Activated CD4-positive, alpha-beta T cell treated with anti-CD3 and anti-CD28 coated beads, Interleukin-10, Interleukin-2, amounts not matched to agents 100 ng/mL and 50 ng/mL, durations not matched to agents 16 hours and 8 hours (primary cell): ENCODE results near the gene FBXO9.

Experiments used
- DNase-seq: peaks from one replicate; pipeline ENCODE4 v3.0.0-alpha.2; 2020

The FBXO9 gene

GRCh38 chr6:53065266-53066076, at the start of gene FBXO9:
TSS of gene FBXO9 (plus strand) at chr6:53065404. CDS start at chr6:53065790, 386 bp downstream.
- peak; percentile 83 for DNase-seq

GRCh38 chr6:53015486-53015885, 49.7 kb upstream of the FBXO9 start:
- DNase-seq: no peak

GRCh38 chr6:53018446-53018845, 46.8 kb upstream of the FBXO9 start:
- DNase-seq: no peak

- no peak for DNase-seq
These were observed 45.0 kb upstream of the FBXO9 start for GRCh38 chr6:53020005-53020744.

GRCh38 chr6:53023323-53023722, 41.9 kb upstream of the FBXO9 start:
- no peak for DNase-seq

GRCh38 chr6:53026526-53026925, 38.7 kb upstream of the FBXO9 start:
- DNase-seq: peak; percentile 28

- no peak for DNase-seq
These were observed 38.0 kb upstream of the FBXO9 start for GRCh38 chr6:53027131-53027718.

GRCh38 chr6:53028467-53028866, 36.7 kb upstream of the FBXO9 start:
- DNase-seq: no peak

GRCh38 chr6:53029257-53029656, 35.9 kb upstream of the FBXO9 start:
- DNase-seq: peak; percentile 64

- DNase-seq: no peak
These were observed 35.4 kb upstream of the FBXO9 start for GRCh38 chr6:53029761-53030160.

- DNase-seq: no peak
These were observed 33.9 kb upstream of the FBXO9 start for GRCh38 chr6:53031281-53031680.

GRCh38 chr6:53032849-53033248, 32.4 kb upstream of the FBXO9 start:
- no peak for DNase-seq

- DNase-seq: no peak
These were observed 31.4 kb upstream of the FBXO9 start for GRCh38 chr6:53033764-53034163.

- no peak for DNase-seq
These were observed 29.5 kb upstream of the FBXO9 start for GRCh38 chr6:53035549-53036213.

GRCh38 chr6:53038141-53038540, 27.1 kb upstream of the FBXO9 start:
- no peak for DNase-seq

GRCh38 chr6:53038596-53038995, 26.6 kb upstream of the FBXO9 start:
- no peak for DNase-seq

GRCh38 chr6:53041356-53041755, 23.8 kb upstream of the FBXO9 start:
- no peak for DNase-seq

GRCh38 chr6:53042112-53042511, 23.1 kb upstream of the FBXO9 start:
- no peak for DNase-seq

- no peak for DNase-seq
These were observed 21.6 kb upstream of the FBXO9 start for GRCh38 chr6:53043581-53043980.

- DNase-seq: no peak
These were observed 21.1 kb upstream of the FBXO9 start for GRCh38 chr6:53044071-53044470.

- DNase-seq: no peak
These were observed 20.6 kb upstream of the FBXO9 start for GRCh38 chr6:53044572-53044971.

- no peak for DNase-seq
These were observed 19.1 kb upstream of the FBXO9 start for GRCh38 chr6:53045891-53046673.
